Liver (tissue), 9 donors: Measurements from ENCODE around the gene LDHD. TPM values are rescaled to one million over a fixed set of nuclear protein-coding genes. Genes with fewer than 3 reads are reported as not detected.
A peak's percentile ranks its signal among the peaks of the same experiment; 100 is the strongest.
"Not testable (repeated sequence)": the region's sequence is repeated elsewhere in the genome, so short reads cannot be mapped to it uniquely, and the experiment has no call there.

Experiments used
- DNase-seq: peaks from one replicate; pipeline ENCODE4 v3.0.0-alpha.2; 2017; ENCODE audit warnings: low spot score
- H3K27ac ChIP-seq, 2 donors: one replicate each; pipeline ENCODE4 v1.7.0; 2013; ENCODE audit warnings: inconsistent platforms in 2 of 2, low read length in 2 of 2, control low read depth in 1 of 2, low read depth in 1 of 2, mild to moderate bottlenecking in 1 of 2
- H3K27me3 ChIP-seq, 4 donors: one replicate each; pipeline versions ENCODE4 v1.6.1 to v1.7.0; 2013; ENCODE audit warnings: low read length in 3 of 4, inconsistent platforms in 1 of 4, mild to moderate bottlenecking in 1 of 4, moderate library complexity in 1 of 4; ENCODE audit not compliant: control insufficient read depth in 4 of 4, insufficient read depth in 4 of 4
- H3K36me3 ChIP-seq, 4 donors: one replicate each; pipeline versions ENCODE4 v1.6.1 to v1.7.0; 2013; ENCODE audit warnings: low read length in 3 of 4, mild to moderate bottlenecking in 3 of 4, low read depth in 1 of 4, moderate library complexity in 1 of 4; ENCODE audit not compliant: control insufficient read depth in 4 of 4, insufficient read depth in 3 of 4
- H3K4me1 ChIP-seq, 4 donors: one replicate each; pipeline versions ENCODE4 v1.6.1 to v1.7.0; 2013; ENCODE audit warnings: low read length in 3 of 4, mild to moderate bottlenecking in 3 of 4, moderate library complexity in 1 of 4; ENCODE audit not compliant: control insufficient read depth in 4 of 4, insufficient read depth in 4 of 4
- H3K4me3 ChIP-seq, 3 donors: one replicate each; pipeline versions ENCODE4 v1.6.1 to v1.7.0; 2013; ENCODE audit warnings: low read length in 3 of 3, control low read depth in 1 of 3, low read depth in 1 of 3, mild to moderate bottlenecking in 1 of 3
- H3K9ac ChIP-seq, 2 donors: one replicate each; pipeline ENCODE4 v1.7.0; 2013; ENCODE audit warnings: low read length in 2 of 2, mild to moderate bottlenecking in 2 of 2, moderate library complexity in 2 of 2, control low read depth in 1 of 2, low read depth in 1 of 2
- H3K9me3 ChIP-seq, 4 donors: one replicate each; pipeline versions ENCODE4 v1.6.1 to v1.7.0; 2013; ENCODE audit warnings: low read length in 3 of 4; ENCODE audit not compliant: control insufficient read depth in 4 of 4
- HNF4A ChIP-seq, 2 donors: conservative IDR thresholded peaks; 2 replicates each; pipeline ENCODE4 v1.6.1; 2016; ENCODE audit warnings: antibody characterized with exemption in 2 of 2, mild to moderate bottlenecking in 2 of 2
- HNF4G ChIP-seq: IDR thresholded peaks from 2 replicates; pipeline ENCODE4 v1.6.1; 2016; ENCODE audit warnings: antibody characterized with exemption
- NR2F2 ChIP-seq: IDR thresholded peaks from 2 replicates; pipeline ENCODE4 v1.6.1; 2016; ENCODE audit warnings: antibody characterized with exemption
- RAD21 ChIP-seq, 2 donors: IDR thresholded peaks; 2 replicates each; pipeline ENCODE4 v1.6.1; 2016; ENCODE audit warnings: antibody characterized with exemption in 2 of 2, mild to moderate bottlenecking in 2 of 2
- RXRA ChIP-seq, 2 donors: IDR thresholded peaks; 2 replicates each; pipeline ENCODE4 v1.6.1; 2017 to 2018; ENCODE audit warnings: antibody characterized with exemption in 2 of 2, mild to moderate bottlenecking in 1 of 2
- SP1 ChIP-seq: IDR thresholded peaks from 2 replicates; pipeline ENCODE4 v1.6.1; 2018; ENCODE audit warnings: antibody characterized with exemption, mild to moderate bottlenecking
- TAF1 ChIP-seq: conservative IDR thresholded peaks from 2 replicates; pipeline ENCODE4 v1.6.1; 2016; ENCODE audit warnings: antibody characterized with exemption, mild to moderate bottlenecking
- WGBS: extraction: QIAGEN DNeasy Blood & Tissue Kit; methylation state at CpG from one replicate; pipeline ENCODE4 v1.1.7; 2013; 5-methylcytosine and 5-hydroxymethylcytosine counted together
- polyA plus RNA-seq, 2 donors: library from polyadenylated mRNA; stranded (reverse) in 1 of 2; unstranded in 1 of 2; fragments of 200-250 nt in 1 of 2; fragments of >200 nt in 1 of 2; fragmentation: Nextera tagmentation in 1 of 2; extraction: Ambion mirVana in 1 of 2; gene quantifications; one replicate each; pipeline versions ENCODE4 v1.2.1 to v1.2.3, GENCODE V29; 2013 to 2015
- total RNA-seq, 2 donors: library from RNA; depleted of rRNA; stranded (reverse); fragments of >200 nt; gene quantifications; one replicate each; pipeline ENCODE4 v1.2.3, GENCODE V29; 2014
- TF ChIP-seq, protein P1 (sequence below): fragments of 150-350 bp; IDR thresholded peaks from 2 replicates; pipeline ENCODE4 v1.5.1; 2017; ENCODE audit warnings: improper control_type of control experiment, low read depth, low read length; ENCODE audit not compliant: missing input control
- TF ChIP-seq, protein P2 (sequence below): IDR thresholded peaks from 2 replicates; pipeline ENCODE4 v1.6.1; 2016; ENCODE audit warnings: antibody characterized with exemption
- donor health status: healthy.
- donor health status: healthy.
- donor health status: healthy.
- donor health status: healthy.
- donor health status: healthy.

Gene LDHD
- total and polyA plus RNA-seq, 4 donors = 27.7 to 84.1 (median 76.3) TPM

DNA sequence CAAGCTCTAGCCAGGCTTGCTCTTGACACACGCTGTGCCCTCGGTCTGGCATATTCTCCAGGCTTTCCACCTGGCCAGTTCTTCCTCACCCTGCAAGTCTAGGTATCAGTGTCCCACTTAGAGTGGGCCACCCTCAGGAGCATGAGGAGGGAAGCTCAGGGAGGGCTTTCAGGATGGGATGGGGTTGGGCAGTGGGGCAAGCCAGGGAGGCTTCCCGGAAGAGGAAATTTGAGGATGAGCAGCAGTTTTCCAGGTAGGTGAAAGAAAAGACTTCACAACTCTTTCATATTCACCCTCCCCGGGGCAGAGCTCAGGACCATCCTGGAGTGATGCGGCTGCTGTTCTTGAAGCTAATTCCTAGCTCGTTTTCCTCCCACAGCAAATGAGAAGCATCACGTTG lies 14.5 kb upstream of the LDHD start (continued):
- TF ChIP-seq, protein P1, sequence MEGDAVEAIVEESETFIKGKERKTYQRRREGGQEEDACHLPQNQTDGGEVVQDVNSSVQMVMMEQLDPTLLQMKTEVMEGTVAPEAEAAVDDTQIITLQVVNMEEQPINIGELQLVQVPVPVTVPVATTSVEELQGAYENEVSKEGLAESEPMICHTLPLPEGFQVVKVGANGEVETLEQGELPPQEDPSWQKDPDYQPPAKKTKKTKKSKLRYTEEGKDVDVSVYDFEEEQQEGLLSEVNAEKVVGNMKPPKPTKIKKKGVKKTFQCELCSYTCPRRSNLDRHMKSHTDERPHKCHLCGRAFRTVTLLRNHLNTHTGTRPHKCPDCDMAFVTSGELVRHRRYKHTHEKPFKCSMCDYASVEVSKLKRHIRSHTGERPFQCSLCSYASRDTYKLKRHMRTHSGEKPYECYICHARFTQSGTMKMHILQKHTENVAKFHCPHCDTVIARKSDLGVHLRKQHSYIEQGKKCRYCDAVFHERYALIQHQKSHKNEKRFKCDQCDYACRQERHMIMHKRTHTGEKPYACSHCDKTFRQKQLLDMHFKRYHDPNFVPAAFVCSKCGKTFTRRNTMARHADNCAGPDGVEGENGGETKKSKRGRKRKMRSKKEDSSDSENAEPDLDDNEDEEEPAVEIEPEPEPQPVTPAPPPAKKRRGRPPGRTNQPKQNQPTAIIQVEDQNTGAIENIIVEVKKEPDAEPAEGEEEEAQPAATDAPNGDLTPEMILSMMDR = no peak
- TF ChIP-seq, protein P2, sequence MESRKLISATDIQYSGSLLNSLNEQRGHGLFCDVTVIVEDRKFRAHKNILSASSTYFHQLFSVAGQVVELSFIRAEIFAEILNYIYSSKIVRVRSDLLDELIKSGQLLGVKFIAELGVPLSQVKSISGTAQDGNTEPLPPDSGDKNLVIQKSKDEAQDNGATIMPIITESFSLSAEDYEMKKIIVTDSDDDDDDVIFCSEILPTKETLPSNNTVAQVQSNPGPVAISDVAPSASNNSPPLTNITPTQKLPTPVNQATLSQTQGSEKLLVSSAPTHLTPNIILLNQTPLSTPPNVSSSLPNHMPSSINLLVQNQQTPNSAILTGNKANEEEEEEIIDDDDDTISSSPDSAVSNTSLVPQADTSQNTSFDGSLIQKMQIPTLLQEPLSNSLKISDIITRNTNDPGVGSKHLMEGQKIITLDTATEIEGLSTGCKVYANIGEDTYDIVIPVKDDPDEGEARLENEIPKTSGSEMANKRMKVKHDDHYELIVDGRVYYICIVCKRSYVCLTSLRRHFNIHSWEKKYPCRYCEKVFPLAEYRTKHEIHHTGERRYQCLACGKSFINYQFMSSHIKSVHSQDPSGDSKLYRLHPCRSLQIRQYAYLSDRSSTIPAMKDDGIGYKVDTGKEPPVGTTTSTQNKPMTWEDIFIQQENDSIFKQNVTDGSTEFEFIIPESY = no peak
- no peak for TF ChIP-seq HNF4G
- TF ChIP-seq TAF1 = no peak
- no peak for TF ChIP-seq SP1

DNA sequence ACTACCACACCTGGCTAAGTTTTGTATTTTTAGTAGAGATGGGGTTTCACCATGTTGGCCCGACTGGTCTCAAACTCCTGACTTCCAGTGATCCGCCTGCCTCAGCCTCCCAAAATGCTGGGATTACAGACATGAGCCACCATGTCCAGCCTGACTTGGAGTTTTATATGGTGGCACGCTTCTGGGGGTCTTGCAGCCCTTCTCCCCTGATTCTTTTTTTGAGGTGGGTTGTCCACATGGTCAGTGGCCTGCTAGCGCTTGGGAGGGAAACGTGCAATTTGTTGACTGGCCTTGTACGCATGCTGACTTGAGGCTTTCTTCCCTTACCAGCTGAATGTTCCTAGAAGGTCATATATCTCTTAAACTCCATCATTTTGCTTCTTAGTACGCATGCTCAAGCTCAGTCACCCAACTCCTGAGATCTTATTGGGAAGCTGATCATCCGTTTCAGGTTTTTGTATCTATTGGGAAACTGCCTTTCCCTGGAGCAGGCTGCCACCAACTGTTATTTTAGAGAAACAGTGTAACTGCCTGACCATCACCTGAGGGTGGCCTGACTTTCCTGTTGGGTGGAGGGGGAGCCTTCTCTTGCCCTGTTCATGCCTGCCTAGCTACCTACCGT lies 13.7 kb upstream of the LDHD start:
- Histone ChIP-seq H3K27ac (no peak overlapping the region), H3K4me3 (no peak overlapping the region), H3K9me3 (no peaks in the 10 kb centered on the region), H3K9ac (no peak overlapping the region), H3K4me1 (peaks cover 0 to 8% (median 3%) of the 10 kb centered on the region in 4 donors), H3K36me3 (peaks cover 5 to 19% (median 8%) of the 10 kb centered on the region in 4 donors), H3K27me3 (no peaks in the 10 kb centered on the region)
- TF ChIP-seq, protein P2 = no peak
- peak; percentile 55 to 57 for TF ChIP-seq RAD21 (IDR thresholded peaks at IDR 0.05)
- 86% methylated on average over 9 of the region's 9 CpGs for WGBS
- no peak for DNase-seq

DNA sequence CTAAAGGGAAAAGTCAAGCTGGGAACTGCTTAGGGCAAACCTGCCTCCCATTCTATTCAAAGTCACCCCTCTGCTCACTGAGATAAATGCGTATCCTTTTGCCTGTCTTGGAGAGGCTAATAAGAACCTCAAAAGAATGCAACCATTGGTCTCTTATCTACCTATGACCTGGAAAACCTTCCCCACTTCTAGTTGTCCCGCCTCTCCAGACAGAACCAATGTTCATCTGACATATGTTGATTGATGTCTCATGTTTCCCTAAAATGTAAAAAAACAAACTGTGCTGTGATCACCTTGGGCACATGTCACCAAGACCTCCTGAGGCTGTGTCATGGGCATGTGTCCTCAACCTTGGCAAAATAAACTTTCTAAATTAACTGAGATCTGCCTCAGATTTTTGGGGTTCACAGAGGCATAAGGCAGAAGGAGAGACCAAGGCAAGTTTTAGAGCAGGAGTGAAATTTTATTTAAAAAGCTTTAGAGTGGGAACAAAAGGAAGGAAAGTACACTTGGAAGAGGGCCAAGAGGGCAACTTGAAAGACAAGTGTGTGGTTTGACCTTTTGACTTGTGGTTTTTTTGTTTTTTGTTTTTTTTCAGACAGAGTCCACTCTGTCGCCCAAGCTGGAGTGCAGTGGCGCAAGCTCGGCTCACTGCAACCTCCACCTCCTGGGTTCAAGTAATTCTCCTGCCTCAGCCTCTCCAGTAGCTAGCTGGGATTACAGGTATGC lies 13.0 kb upstream of the LDHD start:
- TF ChIP-seq NR2F2 (peak; percentile 27), HNF4A (conservative IDR thresholded peaks at IDR 0.05) (peak; percentile 38 to 39), RXRA (IDR thresholded peaks at IDR 0.05) (peak in 1 of 2 donors; percentile 23)
- 42% methylated on average over 5 of the region's 5 CpGs for WGBS

More for the DNA sequence above, 13.0 kb upstream of the LDHD start:
- H3K27ac ChIP-seq, H3K9ac ChIP-seq, H3K4me1 ChIP-seq, H3K9me3 ChIP-seq, H3K4me3 ChIP-seq, H3K27me3 ChIP-seq, DNase-seq: not testable (repeated sequence)
- peaks cover 5 to 19% (median 7%) of the 10 kb centered on the region in 4 donors for H3K36me3 ChIP-seq
